ENCODE data around the gene SPECC1. TPM values are rescaled to one million over a fixed set of nuclear protein-coding genes. Genes with fewer than 3 reads are reported as not detected.
"Not testable (repeated sequence)": the region's sequence is repeated elsewhere in the genome, so short reads cannot be mapped to it uniquely, and the experiment has no call there.

The SPECC1 gene
- total RNA-seq, 1 donor from 2014 or later, result 93.1 TPM

DNA sequence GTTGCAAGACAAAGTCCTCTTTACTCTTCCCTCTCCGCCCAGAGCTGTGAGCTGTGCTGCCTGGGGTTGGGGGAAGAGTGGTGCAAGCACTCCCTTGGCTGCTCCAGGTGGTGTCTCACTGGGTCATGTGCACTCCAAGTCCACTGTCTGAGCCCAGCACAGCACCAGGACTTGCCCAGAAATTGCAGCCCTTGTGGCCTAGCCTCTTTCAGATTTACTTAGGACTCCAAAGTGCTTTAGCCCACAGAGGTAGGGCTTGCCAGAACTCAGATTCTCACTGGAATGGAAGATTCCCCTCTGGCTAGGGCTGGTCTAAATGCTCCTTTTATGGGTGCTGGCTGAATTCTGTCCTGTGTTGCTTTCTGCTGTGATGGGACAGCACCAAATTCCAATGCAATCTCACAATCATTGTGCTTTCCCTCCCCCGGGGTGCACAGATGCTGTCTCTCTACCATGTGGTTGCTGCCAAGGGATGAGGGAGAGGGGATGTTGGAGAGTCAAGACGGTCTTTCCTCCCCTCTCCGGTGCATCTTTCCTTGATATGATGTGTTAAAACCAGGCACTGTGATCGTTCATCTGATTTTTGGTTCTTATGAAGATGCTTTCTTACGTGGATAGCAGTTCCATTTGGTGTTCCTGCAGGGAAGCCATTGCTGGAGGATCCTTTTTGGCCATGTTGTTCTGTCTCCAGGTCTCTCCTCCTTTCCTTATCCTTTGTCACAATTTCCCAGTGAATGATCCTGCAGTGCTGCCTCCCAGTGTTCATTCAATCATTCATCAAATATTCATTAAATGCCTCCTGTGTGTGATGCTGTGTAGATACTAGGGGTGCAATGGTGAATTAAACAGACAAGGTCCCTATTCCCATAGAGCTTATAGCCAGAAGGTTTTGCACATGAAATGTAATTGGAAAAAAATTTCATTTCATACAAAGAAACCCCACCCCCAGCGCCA is 216.3 kb downstream of the SPECC1 start:
- no peak overlapping the region for H3K27ac ChIP-seq
- no peaks in the 10 kb centered on the region for H4K20me1 ChIP-seq (ENCODE audit: low read depth)
- no peaks in the 10 kb centered on the region for H3K36me3 ChIP-seq
- no peaks in the 10 kb centered on the region for H3K27me3 ChIP-seq
- no peak overlapping the region for H3K4me3 ChIP-seq
- no peaks in the 10 kb centered on the region for H3F3A ChIP-seq (ENCODE audit: low read depth)
- H3K9me3 Mint-ChIP-seq, result peaks cover 10% of the 10 kb centered on the region
- peaks cover 7% of the 10 kb centered on the region for H3K27me3 Mint-ChIP-seq (ENCODE audit: insufficient read depth, low read depth)
- TF ChIP-seq EZH2 (IDR thresholded peaks at IDR 0.05), result no peak
- TF ChIP-seq, protein P1, sequence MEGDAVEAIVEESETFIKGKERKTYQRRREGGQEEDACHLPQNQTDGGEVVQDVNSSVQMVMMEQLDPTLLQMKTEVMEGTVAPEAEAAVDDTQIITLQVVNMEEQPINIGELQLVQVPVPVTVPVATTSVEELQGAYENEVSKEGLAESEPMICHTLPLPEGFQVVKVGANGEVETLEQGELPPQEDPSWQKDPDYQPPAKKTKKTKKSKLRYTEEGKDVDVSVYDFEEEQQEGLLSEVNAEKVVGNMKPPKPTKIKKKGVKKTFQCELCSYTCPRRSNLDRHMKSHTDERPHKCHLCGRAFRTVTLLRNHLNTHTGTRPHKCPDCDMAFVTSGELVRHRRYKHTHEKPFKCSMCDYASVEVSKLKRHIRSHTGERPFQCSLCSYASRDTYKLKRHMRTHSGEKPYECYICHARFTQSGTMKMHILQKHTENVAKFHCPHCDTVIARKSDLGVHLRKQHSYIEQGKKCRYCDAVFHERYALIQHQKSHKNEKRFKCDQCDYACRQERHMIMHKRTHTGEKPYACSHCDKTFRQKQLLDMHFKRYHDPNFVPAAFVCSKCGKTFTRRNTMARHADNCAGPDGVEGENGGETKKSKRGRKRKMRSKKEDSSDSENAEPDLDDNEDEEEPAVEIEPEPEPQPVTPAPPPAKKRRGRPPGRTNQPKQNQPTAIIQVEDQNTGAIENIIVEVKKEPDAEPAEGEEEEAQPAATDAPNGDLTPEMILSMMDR (IDR thresholded peaks at IDR 0.05), result peak; percentile 12
- H3K9me3 ChIP-seq (ENCODE audit: low read depth), result no peaks in the 10 kb centered on the region
- H3K9ac ChIP-seq, result no peak overlapping the region
- H2AFZ ChIP-seq (replicated peaks), result no peak overlapping the region
- peaks cover 39% of the 10 kb centered on the region for H3K4me1 Mint-ChIP-seq
- no peak overlapping the region for H3K4me2 ChIP-seq
- no peaks in the 10 kb centered on the region for H3K4me1 ChIP-seq
- DNase-seq (ENCODE audit: low spot score), result no peak
- H3K27ac Mint-ChIP-seq, result peak overlapping the region; percentile 26
- H3K79me2 ChIP-seq (ENCODE audit: low read depth), result peaks cover 30% of the 10 kb centered on the region
- peaks cover 40% of the 10 kb centered on the region for H3K36me3 Mint-ChIP-seq
- H3K4me3 Mint-ChIP-seq, result no peak overlapping the region

DNA sequence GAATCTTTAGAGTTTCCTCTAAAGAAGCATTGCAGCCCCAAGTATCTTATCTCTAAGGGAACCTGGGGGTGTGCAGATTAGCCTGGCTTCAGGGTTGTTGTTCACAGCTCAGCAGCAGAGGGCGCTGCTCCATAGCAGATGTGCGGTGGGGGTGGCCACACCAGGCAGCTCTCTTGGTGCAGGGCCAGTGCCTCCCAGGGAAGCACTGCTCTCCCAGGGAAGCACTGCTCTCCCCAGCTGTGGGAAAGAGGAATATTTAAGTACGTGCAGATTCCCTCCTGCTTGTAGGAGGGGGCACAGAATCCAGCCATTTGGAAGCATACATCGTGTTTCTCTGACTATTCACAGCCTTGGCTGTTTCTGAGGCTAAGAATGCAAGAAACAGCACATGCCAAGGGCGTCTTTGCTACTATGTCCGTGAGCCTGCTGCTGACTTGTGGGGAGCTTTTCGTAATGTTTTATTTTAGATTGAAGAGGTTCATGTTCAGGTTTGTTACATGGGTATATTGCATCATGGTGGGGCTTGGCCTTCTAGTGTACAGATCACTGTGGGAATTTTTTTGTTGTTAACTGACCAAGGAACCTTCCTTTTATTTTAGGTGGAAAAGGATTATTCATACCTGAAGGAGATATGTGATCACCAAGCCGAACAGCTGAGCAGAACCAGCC is 217.8 kb downstream of the SPECC1 start:
- Histone ChIP-seq H4K20me1 (ENCODE audit: low read depth) (no peaks in the 10 kb centered on the region), H3K27ac (no peak overlapping the region), H3K4me2 (no peak overlapping the region), H3K27me3 (no peaks in the 10 kb centered on the region), H3K9ac (no peak overlapping the region), H3K36me3 (no peaks in the 10 kb centered on the region), H3F3A (ENCODE audit: low read depth) (no peaks in the 10 kb centered on the region), H3K4me1 (no peaks in the 10 kb centered on the region), H3K9me3 (ENCODE audit: low read depth) (no peaks in the 10 kb centered on the region), H3K79me2 (ENCODE audit: low read depth) (peaks cover 16% of the 10 kb centered on the region), H2AFZ (replicated peaks) (no peak overlapping the region), H3K4me3 (no peak overlapping the region)
- Mint-ChIP-seq H3K4me3 (no peak overlapping the region), H3K27me3 (ENCODE audit: insufficient read depth, low read depth) (peaks cover 7% of the 10 kb centered on the region), H3K27ac (peak overlapping the region; percentile 95), H3K36me3 (peaks cover 36% of the 10 kb centered on the region), H3K4me1 (peaks cover 41% of the 10 kb centered on the region), H3K9me3 (no peaks in the 10 kb centered on the region)
- peak; percentile 87 for DNase-seq (ENCODE audit: low spot score)
- TF ChIP-seq, protein P1 (IDR thresholded peaks at IDR 0.05), result peak; percentile 95
- no peak for TF ChIP-seq EZH2 (IDR thresholded peaks at IDR 0.05)
- no peak for TF ChIP-seq EZH2phosphoT487 (IDR thresholded peaks at IDR 0.05)

DNA sequence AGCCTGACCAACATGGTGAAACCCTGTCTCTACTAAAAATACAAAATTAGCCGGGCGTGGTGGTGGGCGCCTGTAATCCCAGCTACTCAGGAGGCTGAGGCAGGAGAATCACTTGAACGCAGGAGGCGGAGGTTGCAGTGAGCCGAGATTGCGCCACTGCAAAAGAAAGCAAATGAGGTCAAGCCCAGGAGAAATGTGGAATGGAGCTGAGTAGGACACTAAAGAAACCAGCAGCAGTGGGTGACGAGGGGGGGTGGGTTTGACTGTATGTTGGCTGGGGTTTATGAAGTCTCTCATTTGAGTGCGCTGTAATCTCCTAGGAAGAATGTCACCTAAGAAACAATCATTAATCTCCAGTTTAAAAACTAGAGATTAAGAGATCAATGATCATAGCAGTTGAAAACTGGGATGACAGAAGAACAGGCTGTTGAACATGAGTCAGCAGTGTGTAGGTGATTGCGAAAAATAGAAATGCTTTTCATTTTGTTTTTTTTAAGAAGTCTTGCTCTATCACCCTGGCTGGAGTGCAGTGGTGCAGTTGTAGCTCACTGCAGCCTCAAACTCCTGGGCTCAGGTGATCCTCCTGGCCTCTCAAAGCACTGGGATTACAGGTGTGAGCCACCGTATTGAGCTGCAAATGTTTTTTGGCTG is 218.7 kb downstream of the SPECC1 start:
- not testable (repeated sequence) for DNase-seq (ENCODE audit: low spot score); H3K9me3 ChIP-seq (ENCODE audit: low read depth); H3K9me3 Mint-ChIP-seq; H3K79me2 ChIP-seq (ENCODE audit: low read depth); H3K36me3 ChIP-seq; H2AFZ ChIP-seq (replicated peaks); H3F3A ChIP-seq (ENCODE audit: low read depth); H3K4me3 Mint-ChIP-seq; H3K4me2 ChIP-seq; H3K27me3 ChIP-seq; H3K9ac ChIP-seq; H3K27ac ChIP-seq; H3K27me3 Mint-ChIP-seq (ENCODE audit: insufficient read depth, low read depth); H3K4me3 ChIP-seq; H4K20me1 ChIP-seq (ENCODE audit: low read depth); H3K4me1 ChIP-seq
- peaks cover 36% of the 10 kb centered on the region for H3K36me3 Mint-ChIP-seq
- peak overlapping the region; percentile 81 for H3K27ac Mint-ChIP-seq
- H3K4me1 Mint-ChIP-seq, result peaks cover 39% of the 10 kb centered on the region
